GM12878 (cell line): ENCODE results near the gene ZBTB33. TPM values are rescaled to one million over a fixed set of nuclear protein-coding genes. Genes with fewer than 3 reads are reported as not detected.

Source experiments
- ATF7 ChIP-seq: fragments of 450-650 bp; IDR thresholded peaks from 2 replicates; pipeline ENCODE4 v1.6.1; 2016; ENCODE audit warnings: low read depth, mild to moderate bottlenecking
- BACH1 ChIP-seq: fragments of 450-650 bp; IDR thresholded peaks from 2 replicates; pipeline ENCODE4 v1.6.1; 2017; ENCODE audit warnings: mild to moderate bottlenecking, borderline replicate concordance
- CHD4 ChIP-seq: fragments of 200-600 bp; sonication (generic); IDR thresholded peaks from 2 replicates; pipeline ENCODE4 v1.6.1; 2016; ENCODE audit warnings: mild to moderate bottlenecking
- EZH2 ChIP-seq: IDR thresholded peaks from 2 replicates; pipeline ENCODE4 v1.6.1; 2012; ENCODE audit warnings: low read depth, mild to moderate bottlenecking, control low read depth, inconsistent platforms, low read length, borderline replicate concordance; ENCODE audit not compliant: control insufficient read depth
- MTA2 ChIP-seq: fragments of 450-650 bp; IDR thresholded peaks from 2 replicates; pipeline ENCODE4 v1.6.1; 2016; ENCODE audit warnings: low read depth, mild to moderate bottlenecking, moderate library complexity
- NR2C1 ChIP-seq: fragments of 450-650 bp; IDR thresholded peaks from 2 replicates; pipeline ENCODE4 v1.6.1; 2017; ENCODE audit warnings: antibody characterized with exemption, mild to moderate bottlenecking, moderate library complexity
- RAD51 ChIP-seq: fragments of 450-650 bp; IDR thresholded peaks from 2 replicates; pipeline ENCODE4 v1.6.1; 2016; ENCODE audit warnings: moderate library complexity, mild to moderate bottlenecking, inconsistent platforms
- RUNX3 ChIP-seq: IDR thresholded peaks from 2 replicates; pipeline ENCODE4 v1.6.1; 2012; ENCODE audit warnings: low read length, inconsistent platforms
- SIX5 ChIP-seq: IDR thresholded peaks from 2 replicates; pipeline ENCODE4 v1.6.1; 2011; ENCODE audit warnings: mild to moderate bottlenecking, low read depth, low read length, moderate library complexity; ENCODE audit not compliant: severe bottlenecking
- SREBF2 ChIP-seq: IDR thresholded peaks from 2 replicates; pipeline ENCODE4 v1.6.1; 2012; ENCODE audit warnings: mild to moderate bottlenecking, low read length
- ZSCAN29 ChIP-seq: fragments of 450-650 bp; IDR thresholded peaks from 2 replicates; pipeline ENCODE4 v1.6.1; 2017; ENCODE audit warnings: mild to moderate bottlenecking, moderate library complexity
- polyA plus RNA-seq, 11 experiments: library from polyadenylated mRNA; depleted of rRNA in 4 of 11; unstranded in 6 of 11; stranded (reverse) in 5 of 11; fragments of >200 nt; fragmentation: Nextera tagmentation in 4 of 11; fragmentation: Illumina TruSeq in 1 of 11; extraction: Ambion mirVana in 4 of 11; extraction: Trizol in 1 of 11; gene quantifications; 1 replicate in 1 of 11; 2 replicates in 10 of 11; pipeline versions ENCODE4 v1.2.1 to v1.2.3, GENCODE V29; 2011 to 2016; ENCODE audit warnings: inconsistent platforms in 2 of 11, missing spikeins in 2 of 11, low read depth in 1 of 11
- total RNA-seq, 4 experiments: library from RNA; depleted of rRNA in 3 of 4; stranded (reverse); fragments of >200 nt in 3 of 4; fragmentation: Illumina TruSeq in 1 of 4; extraction: Trizol in 1 of 4; gene quantifications; 2 replicates each; pipeline versions ENCODE4 v1.2.1 to v1.2.3, GENCODE V29; 2013 to 2021
- TF ChIP-seq, protein P1 (sequence below): fragments of 450-650 bp; conservative IDR thresholded peaks from 2 replicates; pipeline ENCODE4 v1.6.1; 2017; ENCODE audit warnings: mild to moderate bottlenecking, moderate library complexity
- TF ChIP-seq, protein P2 (sequence below): IDR thresholded peaks from 2 replicates; pipeline ENCODE4 v1.6.1; 2011; ENCODE audit warnings: low read depth, low read length, improper control_type of control experiment, borderline replicate concordance
- TF ChIP-seq, protein P3 (sequence below): fragments of 450-650 bp; formaldehyde crosslinking; IDR thresholded peaks from 2 replicates; pipeline ENCODE4 v1.4.0; 2020; ENCODE audit warnings: mild to moderate bottlenecking, moderate library complexity

The ZBTB33 gene
- total and polyA plus RNA-seq, 10 of the 15 experiments (the other 5 are each of a cell fraction or from before 2014, with no cell fraction given): 5.2 to 26.3 (median 18.3) TPM

DNA sequence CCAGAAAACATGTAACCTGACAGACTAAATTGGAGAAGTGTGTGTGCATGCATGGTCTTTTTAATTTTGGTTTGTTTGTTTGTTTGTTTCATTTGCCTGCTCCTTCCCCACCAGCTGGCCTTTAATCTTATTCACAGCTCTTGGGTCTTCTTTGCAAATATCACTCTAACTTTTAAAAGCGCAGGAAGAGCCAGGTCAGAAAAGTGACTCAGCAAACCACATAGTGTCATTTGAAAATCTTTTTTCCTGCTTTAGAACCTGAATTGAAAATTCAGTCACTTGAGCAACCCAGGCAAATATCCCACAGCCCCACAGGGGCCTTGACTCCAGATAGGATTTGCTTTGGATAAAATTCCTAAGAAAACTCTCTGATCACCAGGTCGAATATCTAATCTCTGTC is 56.0 kb downstream of the ZBTB33 start (continued):
- no peak for TF ChIP-seq NR2C1
- TF ChIP-seq SIX5: no peak
- no peak for TF ChIP-seq EZH2
- TF ChIP-seq RUNX3: peak; percentile 31; the same call in 1 of the 2 replicates
- TF ChIP-seq, protein P1, sequence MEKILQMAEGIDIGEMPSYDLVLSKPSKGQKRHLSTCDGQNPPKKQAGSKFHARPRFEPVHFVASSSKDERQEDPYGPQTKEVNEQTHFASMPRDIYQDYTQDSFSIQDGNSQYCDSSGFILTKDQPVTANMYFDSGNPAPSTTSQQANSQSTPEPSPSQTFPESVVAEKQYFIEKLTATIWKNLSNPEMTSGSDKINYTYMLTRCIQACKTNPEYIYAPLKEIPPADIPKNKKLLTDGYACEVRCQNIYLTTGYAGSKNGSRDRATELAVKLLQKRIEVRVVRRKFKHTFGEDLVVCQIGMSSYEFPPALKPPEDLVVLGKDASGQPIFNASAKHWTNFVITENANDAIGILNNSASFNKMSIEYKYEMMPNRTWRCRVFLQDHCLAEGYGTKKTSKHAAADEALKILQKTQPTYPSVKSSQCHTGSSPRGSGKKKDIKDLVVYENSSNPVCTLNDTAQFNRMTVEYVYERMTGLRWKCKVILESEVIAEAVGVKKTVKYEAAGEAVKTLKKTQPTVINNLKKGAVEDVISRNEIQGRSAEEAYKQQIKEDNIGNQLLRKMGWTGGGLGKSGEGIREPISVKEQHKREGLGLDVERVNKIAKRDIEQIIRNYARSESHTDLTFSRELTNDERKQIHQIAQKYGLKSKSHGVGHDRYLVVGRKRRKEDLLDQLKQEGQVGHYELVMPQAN: no peak
- TF ChIP-seq SREBF2: no peak
- TF ChIP-seq, protein P2, sequence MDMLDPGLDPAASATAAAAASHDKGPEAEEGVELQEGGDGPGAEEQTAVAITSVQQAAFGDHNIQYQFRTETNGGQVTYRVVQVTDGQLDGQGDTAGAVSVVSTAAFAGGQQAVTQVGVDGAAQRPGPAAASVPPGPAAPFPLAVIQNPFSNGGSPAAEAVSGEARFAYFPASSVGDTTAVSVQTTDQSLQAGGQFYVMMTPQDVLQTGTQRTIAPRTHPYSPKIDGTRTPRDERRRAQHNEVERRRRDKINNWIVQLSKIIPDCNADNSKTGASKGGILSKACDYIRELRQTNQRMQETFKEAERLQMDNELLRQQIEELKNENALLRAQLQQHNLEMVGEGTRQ: no peak
- TF ChIP-seq ZSCAN29: no peak
- no peak for TF ChIP-seq CHD4
- TF ChIP-seq, protein P3, sequence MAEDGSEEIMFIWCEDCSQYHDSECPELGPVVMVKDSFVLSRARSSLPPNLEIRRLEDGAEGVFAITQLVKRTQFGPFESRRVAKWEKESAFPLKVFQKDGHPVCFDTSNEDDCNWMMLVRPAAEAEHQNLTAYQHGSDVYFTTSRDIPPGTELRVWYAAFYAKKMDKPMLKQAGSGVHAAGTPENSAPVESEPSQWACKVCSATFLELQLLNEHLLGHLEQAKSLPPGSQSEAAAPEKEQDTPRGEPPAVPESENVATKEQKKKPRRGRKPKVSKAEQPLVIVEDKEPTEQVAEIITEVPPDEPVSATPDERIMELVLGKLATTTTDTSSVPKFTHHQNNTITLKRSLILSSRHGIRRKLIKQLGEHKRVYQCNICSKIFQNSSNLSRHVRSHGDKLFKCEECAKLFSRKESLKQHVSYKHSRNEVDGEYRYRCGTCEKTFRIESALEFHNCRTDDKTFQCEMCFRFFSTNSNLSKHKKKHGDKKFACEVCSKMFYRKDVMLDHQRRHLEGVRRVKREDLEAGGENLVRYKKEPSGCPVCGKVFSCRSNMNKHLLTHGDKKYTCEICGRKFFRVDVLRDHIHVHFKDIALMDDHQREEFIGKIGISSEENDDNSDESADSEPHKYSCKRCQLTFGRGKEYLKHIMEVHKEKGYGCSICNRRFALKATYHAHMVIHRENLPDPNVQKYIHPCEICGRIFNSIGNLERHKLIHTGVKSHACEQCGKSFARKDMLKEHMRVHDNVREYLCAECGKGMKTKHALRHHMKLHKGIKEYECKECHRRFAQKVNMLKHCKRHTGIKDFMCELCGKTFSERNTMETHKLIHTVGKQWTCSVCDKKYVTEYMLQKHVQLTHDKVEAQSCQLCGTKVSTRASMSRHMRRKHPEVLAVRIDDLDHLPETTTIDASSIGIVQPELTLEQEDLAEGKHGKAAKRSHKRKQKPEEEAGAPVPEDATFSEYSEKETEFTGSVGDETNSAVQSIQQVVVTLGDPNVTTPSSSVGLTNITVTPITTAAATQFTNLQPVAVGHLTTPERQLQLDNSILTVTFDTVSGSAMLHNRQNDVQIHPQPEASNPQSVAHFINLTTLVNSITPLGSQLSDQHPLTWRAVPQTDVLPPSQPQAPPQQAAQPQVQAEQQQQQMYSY: no peak
- no peak for TF ChIP-seq MTA2
- TF ChIP-seq BACH1: peak; percentile 81; the same call in 1 of the 2 replicates
- no peak for TF ChIP-seq ATF7
- TF ChIP-seq RAD51: no peak

Other genes with a start within 250 kb of the ZBTB33 start
- not detected in 2 replicates for gene RHOXF2B, start 173.1 kb upstream of the ZBTB33 start, total RNA-seq (2014; rRNA removed)
- gene RHOXF2B, start 173.1 kb upstream of the ZBTB33 start, total RNA-seq (2014; rRNA removed; fragmentation: Illumina TruSeq; extraction: Trizol): not detected in 2 replicates
- gene RHOXF2B, start 173.1 kb upstream of the ZBTB33 start, total RNA-seq (2021): 0.08 TPM in 1 of 2 replicates, not detected in the other
- not detected in 2 replicates for gene RHOXF2B, start 173.1 kb upstream of the ZBTB33 start, polyA plus RNA-seq (2011; rRNA removed)
- gene RHOXF2B, start 173.1 kb upstream of the ZBTB33 start, polyA plus RNA-seq (2014; fragmentation: Illumina TruSeq; extraction: Trizol): not detected in 2 replicates
- not detected for gene RHOXF2B, start 173.1 kb upstream of the ZBTB33 start, polyA plus RNA-seq (2014; fragmentation: Nextera tagmentation; extraction: Ambion mirVana)
- 0.03 TPM in 1 of 2 replicates, not detected in the other for gene RHOXF2B, start 173.1 kb upstream of the ZBTB33 start, polyA plus RNA-seq (2014; rRNA removed)
- gene RHOXF2B, start 173.1 kb upstream of the ZBTB33 start, polyA plus RNA-seq (2016; fragmentation: Nextera tagmentation; extraction: Ambion mirVana): not detected
- not detected in 2 replicates for gene RHOXF1, start 134.9 kb upstream of the ZBTB33 start, total RNA-seq (2014; rRNA removed)
- gene RHOXF1, start 134.9 kb upstream of the ZBTB33 start, total RNA-seq (2014; rRNA removed; fragmentation: Illumina TruSeq; extraction: Trizol): not detected in 2 replicates
- not detected in 2 replicates for gene RHOXF1, start 134.9 kb upstream of the ZBTB33 start, total RNA-seq (2021)
- gene RHOXF1, start 134.9 kb upstream of the ZBTB33 start, polyA plus RNA-seq (2011; rRNA removed): 2.3 and 2.5 TPM in 2 replicates
- gene RHOXF1, start 134.9 kb upstream of the ZBTB33 start, polyA plus RNA-seq (2014; fragmentation: Illumina TruSeq; extraction: Trizol): not detected in 2 replicates
- gene RHOXF1, start 134.9 kb upstream of the ZBTB33 start, polyA plus RNA-seq (2014; fragmentation: Nextera tagmentation; extraction: Ambion mirVana): under 1 TPM in 1 of 2 experiments, not detected in 1; 0.10 TPM
- gene RHOXF1, start 134.9 kb upstream of the ZBTB33 start, polyA plus RNA-seq (2014; rRNA removed): not detected in 2 replicates
- gene RHOXF1, start 134.9 kb upstream of the ZBTB33 start, polyA plus RNA-seq (2016; fragmentation: Nextera tagmentation; extraction: Ambion mirVana): not detected
- gene RHOXF2, start 92.2 kb upstream of the ZBTB33 start, total RNA-seq (2014; rRNA removed): not detected in 2 replicates
- not detected in 2 replicates for gene RHOXF2, start 92.2 kb upstream of the ZBTB33 start, total RNA-seq (2014; rRNA removed; fragmentation: Illumina TruSeq; extraction: Trizol)
- 0.08 TPM in 1 of 2 replicates, not detected in the other for gene RHOXF2, start 92.2 kb upstream of the ZBTB33 start, total RNA-seq (2021)
- 0.03 TPM in 1 of 2 replicates, not detected in the other for gene RHOXF2, start 92.2 kb upstream of the ZBTB33 start, polyA plus RNA-seq (2011; rRNA removed)
- gene RHOXF2, start 92.2 kb upstream of the ZBTB33 start, polyA plus RNA-seq (2014; fragmentation: Illumina TruSeq; extraction: Trizol): not detected in 2 replicates
- under 1 TPM in 1 of 2 experiments, not detected in 1; 0.03 TPM for gene RHOXF2, start 92.2 kb upstream of the ZBTB33 start, polyA plus RNA-seq (2014; fragmentation: Nextera tagmentation; extraction: Ambion mirVana)
- not detected in 2 replicates for gene RHOXF2, start 92.2 kb upstream of the ZBTB33 start, polyA plus RNA-seq (2014; rRNA removed)
- not detected for gene RHOXF2, start 92.2 kb upstream of the ZBTB33 start, polyA plus RNA-seq (2016; fragmentation: Nextera tagmentation; extraction: Ambion mirVana)
- 0.90 and 1.3 TPM in 2 replicates for gene TMEM255A, start 60.6 kb downstream of the ZBTB33 start, total RNA-seq (2014; rRNA removed)
- 1.3 and 1.4 TPM in 2 replicates for gene TMEM255A, start 60.6 kb downstream of the ZBTB33 start, total RNA-seq (2014; rRNA removed; fragmentation: Illumina TruSeq; extraction: Trizol)
- 1.5 and 1.6 TPM in 2 replicates for gene TMEM255A, start 60.6 kb downstream of the ZBTB33 start, total RNA-seq (2021)
- 5.4 and 5.6 TPM in 2 replicates for gene TMEM255A, start 60.6 kb downstream of the ZBTB33 start, polyA plus RNA-seq (2011; rRNA removed)
- gene TMEM255A, start 60.6 kb downstream of the ZBTB33 start, polyA plus RNA-seq (2014; fragmentation: Illumina TruSeq; extraction: Trizol): 2.6 TPM in 2 replicates
- 1 to 10 TPM in 1 of 2 experiments, under 1 TPM in 1; 0.98 to 1.0 TPM for gene TMEM255A, start 60.6 kb downstream of the ZBTB33 start, polyA plus RNA-seq (2014; fragmentation: Nextera tagmentation; extraction: Ambion mirVana)
- 0.91 and 1.5 TPM in 2 replicates for gene TMEM255A, start 60.6 kb downstream of the ZBTB33 start, polyA plus RNA-seq (2014; rRNA removed)
- gene TMEM255A, start 60.6 kb downstream of the ZBTB33 start, polyA plus RNA-seq (2016; fragmentation: Nextera tagmentation; extraction: Ambion mirVana): 1 to 10 TPM; 1.2 to 1.4 TPM
- not detected in 2 replicates for gene ATP1B4, start 111.3 kb downstream of the ZBTB33 start, total RNA-seq (2014; rRNA removed)
- gene ATP1B4, start 111.3 kb downstream of the ZBTB33 start, total RNA-seq (2014; rRNA removed; fragmentation: Illumina TruSeq; extraction: Trizol): not detected in 2 replicates
- gene ATP1B4, start 111.3 kb downstream of the ZBTB33 start, total RNA-seq (2021): not detected in 2 replicates
- 0.01 TPM in 1 of 2 replicates, not detected in the other for gene ATP1B4, start 111.3 kb downstream of the ZBTB33 start, polyA plus RNA-seq (2011; rRNA removed)
- gene ATP1B4, start 111.3 kb downstream of the ZBTB33 start, polyA plus RNA-seq (2014; fragmentation: Illumina TruSeq; extraction: Trizol): not detected in 2 replicates
- gene ATP1B4, start 111.3 kb downstream of the ZBTB33 start, polyA plus RNA-seq (2014; fragmentation: Nextera tagmentation; extraction: Ambion mirVana): not detected
- gene ATP1B4, start 111.3 kb downstream of the ZBTB33 start, polyA plus RNA-seq (2014; rRNA removed): not detected in 2 replicates
- gene ATP1B4, start 111.3 kb downstream of the ZBTB33 start, polyA plus RNA-seq (2016; fragmentation: Nextera tagmentation; extraction: Ambion mirVana): not detected
- 23.6 and 25.5 TPM in 2 replicates for gene LAMP2, start 218.5 kb downstream of the ZBTB33 start, total RNA-seq (2014; rRNA removed)
- 27.1 and 32.0 TPM in 2 replicates for gene LAMP2, start 218.5 kb downstream of the ZBTB33 start, total RNA-seq (2014; rRNA removed; fragmentation: Illumina TruSeq; extraction: Trizol)
- 25.2 and 26.5 TPM in 2 replicates for gene LAMP2, start 218.5 kb downstream of the ZBTB33 start, total RNA-seq (2021)
- 43.2 and 47.3 TPM in 2 replicates for gene LAMP2, start 218.5 kb downstream of the ZBTB33 start, polyA plus RNA-seq (2011; rRNA removed)
- gene LAMP2, start 218.5 kb downstream of the ZBTB33 start, polyA plus RNA-seq (2014; fragmentation: Illumina TruSeq; extraction: Trizol): 36.9 and 41.4 TPM in 2 replicates
- gene LAMP2, start 218.5 kb downstream of the ZBTB33 start, polyA plus RNA-seq (2014; fragmentation: Nextera tagmentation; extraction: Ambion mirVana): 10 to 100 TPM; 21.0 to 27.5 TPM
- gene LAMP2, start 218.5 kb downstream of the ZBTB33 start, polyA plus RNA-seq (2014; rRNA removed): 16.3 and 23.1 TPM in 2 replicates
- gene LAMP2, start 218.5 kb downstream of the ZBTB33 start, polyA plus RNA-seq (2016; fragmentation: Nextera tagmentation; extraction: Ambion mirVana): 10 to 100 TPM; 43.5 to 48.1 TPM